C4-2B (cell line): Measurements from ENCODE around the gene TMEM18.

Source experiments
- H3K27ac ChIP-seq: fragments of 450-650 bp; 2 replicates; pipeline ENCODE4 v1.5.1; 2017
- CTCF ChIP-seq: fragments of 450-650 bp; conservative IDR thresholded peaks from 2 replicates; pipeline ENCODE4 v1.5.1; 2017; ENCODE audit warnings: mild to moderate bottlenecking
- ZFX ChIP-seq: fragments of 450-650 bp; IDR thresholded peaks from 2 replicates; pipeline ENCODE4 v1.6.1; 2017

The TMEM18 gene

GRCh38 chr2:665340-666073 is 11.7 kb downstream of the TMEM18 start:
- no peak for TF ChIP-seq CTCF
- no peak for TF ChIP-seq ZFX
- no peak overlapping the region for H3K27ac ChIP-seq

DNA sequence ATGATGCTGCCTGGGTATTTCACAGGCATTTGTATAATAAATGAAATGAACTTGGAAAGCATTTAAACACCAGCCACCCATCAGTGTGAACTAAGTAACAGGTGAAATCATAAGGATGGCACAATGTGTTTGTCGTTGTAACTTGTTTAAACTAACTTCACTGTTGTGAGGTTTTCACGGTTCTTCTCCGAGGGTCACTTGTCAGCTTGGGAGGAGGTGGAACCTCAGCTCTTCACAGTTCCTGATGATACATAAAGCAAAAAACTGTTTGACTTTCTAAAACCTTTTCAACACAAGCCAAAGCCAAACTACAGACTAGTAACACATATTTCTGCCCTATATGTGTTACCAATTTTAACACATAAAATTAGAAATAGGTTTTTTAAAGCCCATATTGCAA is 13.1 kb downstream of the TMEM18 start:
- TF ChIP-seq ZFX: no peak
- TF ChIP-seq CTCF: no peak
- no peak overlapping the region for H3K27ac ChIP-seq

GRCh38 chr2:663221-663620 is 14.0 kb downstream of the TMEM18 start:
- no peak overlapping the region for H3K27ac ChIP-seq
- no peak for TF ChIP-seq ZFX
- no peak for TF ChIP-seq CTCF

- TF ChIP-seq ZFX (no peak), CTCF (no peak)
These were observed 15.9 kb downstream of the TMEM18 start for GRCh38 chr2:661360-661635.

DNA sequence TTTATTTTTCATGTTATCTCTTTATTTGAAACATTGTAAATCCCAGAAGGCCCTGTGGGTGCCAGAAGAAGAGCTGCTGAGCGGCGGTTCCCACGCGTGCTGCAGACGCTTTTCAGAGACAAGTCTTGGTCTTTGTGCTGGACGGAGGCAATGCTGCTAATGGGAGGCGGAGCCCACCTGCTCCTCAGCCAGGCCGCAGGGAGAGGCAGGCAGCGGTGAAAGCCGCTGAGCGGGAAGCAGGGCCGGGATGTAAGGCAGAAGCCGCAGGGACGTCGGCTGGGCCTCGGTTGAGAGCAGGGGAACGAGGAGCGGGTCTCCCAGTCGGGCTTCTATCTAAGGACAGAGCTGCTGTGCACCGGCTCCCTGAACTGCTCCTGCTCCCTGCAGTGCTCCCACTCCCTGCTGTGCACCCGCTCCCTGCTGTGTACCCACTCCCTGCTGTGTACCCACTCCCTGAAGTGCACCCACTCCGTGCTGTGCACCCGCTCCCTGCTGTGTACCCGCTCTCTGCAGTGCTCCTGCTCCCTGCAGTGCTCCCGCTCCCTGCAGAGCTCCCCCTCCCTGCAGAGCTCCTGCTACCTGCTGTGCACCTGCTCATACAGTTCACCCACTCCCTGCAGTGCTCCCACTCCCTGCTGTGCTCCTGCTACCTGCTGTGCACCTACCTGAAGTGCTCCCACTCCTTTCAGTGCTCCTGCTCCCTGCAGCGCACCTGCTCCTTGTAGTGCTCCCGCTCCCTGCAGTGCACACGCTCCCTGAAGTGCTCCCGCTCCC is 16.4 kb downstream of the TMEM18 start:
- TF ChIP-seq ZFX (no peak), CTCF (no peak)
- no peak overlapping the region for H3K27ac ChIP-seq

More at GRCh38 chr2:661360-661635, 15.9 kb downstream of the TMEM18 start:
- H3K27ac ChIP-seq: no peak overlapping the region

DNA sequence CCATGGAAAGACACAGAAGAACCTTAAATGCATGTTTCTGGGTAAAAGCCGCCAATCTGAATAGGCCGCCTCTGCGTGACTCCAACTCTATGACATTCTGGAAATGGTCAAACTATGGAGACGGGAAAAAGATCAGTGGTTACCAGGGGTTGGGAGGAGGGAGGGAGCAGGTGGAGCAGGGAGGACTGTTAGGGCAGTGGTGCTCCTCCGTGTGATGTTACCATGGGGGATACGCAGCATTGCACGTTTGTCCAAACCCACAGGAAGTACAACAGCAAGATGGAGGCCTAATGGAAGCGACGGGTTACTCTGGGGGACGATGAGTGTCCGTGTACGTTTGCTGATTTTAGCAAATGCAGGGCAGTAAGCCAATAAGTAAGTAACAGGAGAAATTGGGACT is 17.2 kb downstream of the TMEM18 start:
- no peak overlapping the region for H3K27ac ChIP-seq
- TF ChIP-seq ZFX (no peak), CTCF (no peak)

DNA sequence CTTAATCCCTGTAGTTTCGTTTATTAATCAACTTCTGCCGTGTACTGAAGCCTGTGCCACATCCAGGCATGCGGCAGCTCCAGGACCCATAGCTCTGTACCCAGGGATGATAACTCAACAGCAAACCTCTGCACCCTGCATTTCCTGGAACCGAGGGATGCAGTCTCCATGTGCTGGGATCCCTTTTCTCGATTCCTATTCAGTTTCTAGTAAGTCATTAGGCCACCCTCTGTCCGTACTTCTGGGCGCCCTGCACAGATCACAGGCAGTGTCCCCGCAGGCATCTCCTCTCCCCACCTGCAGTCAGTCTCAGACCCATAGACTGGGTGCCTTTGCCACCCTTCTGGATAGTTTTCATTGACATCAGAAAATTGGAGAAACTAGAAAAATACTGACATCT is 18.8 kb downstream of the TMEM18 start:
- H3K27ac ChIP-seq: no peak overlapping the region
- TF ChIP-seq CTCF (no peak), ZFX (no peak)
